GM21390 (cell line): ENCODE measurements around the gene BET1L.
"Not testable (repeated sequence)": the region's sequence is repeated elsewhere in the genome, so short reads cannot be mapped to it uniquely, and the experiment has no call there.

ENCODE experiments used
- ATAC-seq: cut with Tn5 transposase; IDR thresholded peaks from one replicate; pipeline ENCODE4 v1.9.1; 2021; ENCODE audit not compliant: unreplicated experiment

The BET1L gene, protein sequence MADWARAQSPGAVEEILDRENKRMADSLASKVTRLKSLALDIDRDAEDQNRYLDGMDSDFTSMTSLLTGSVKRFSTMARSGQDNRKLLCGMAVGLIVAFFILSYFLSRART

DNA sequence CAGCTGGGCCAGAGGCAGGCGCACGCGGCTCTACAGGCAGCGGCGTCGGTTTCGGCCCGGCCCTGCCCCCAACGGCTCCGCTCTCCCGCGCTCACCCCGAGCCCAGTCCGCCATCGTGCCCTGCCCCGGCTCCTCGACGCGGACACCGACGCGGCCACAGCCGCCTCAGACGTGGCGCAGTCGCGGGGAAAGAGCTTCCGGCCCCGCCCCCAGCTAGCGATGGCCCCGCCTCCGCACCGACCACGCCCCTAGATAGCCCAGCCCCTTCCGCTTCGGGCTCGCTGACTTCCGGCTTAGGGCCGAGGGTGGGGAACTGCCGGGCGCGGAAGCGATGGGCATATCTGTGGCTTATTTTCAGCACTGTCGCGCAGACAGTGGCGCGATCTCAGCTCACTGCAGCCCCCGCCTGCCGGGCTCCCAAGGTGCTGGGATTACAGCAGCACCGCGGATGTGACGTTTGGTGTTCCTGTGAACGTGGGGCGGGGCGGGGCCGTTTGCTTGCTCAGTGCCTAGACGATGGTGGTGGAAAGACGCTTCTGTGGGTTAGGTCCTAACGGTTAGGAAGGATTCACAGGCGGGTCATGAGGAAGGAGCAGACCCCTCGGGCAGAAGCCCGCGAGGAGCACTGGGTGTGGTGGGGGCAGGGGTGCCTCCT is at the start of gene BET1L, which contains the start of gene RIC8A:
Gene BET1L (minus strand): TSS at position 192 of the 655 bp plus-strand sequence. CDS start 78 bp downstream, at position 114.
Gene RIC8A (plus strand): TSS at position 501 of the 655 bp plus-strand sequence. CDS start 1,147 bp downstream, outside the sequence.
- ATAC-seq: peak; percentile 72

DNA sequence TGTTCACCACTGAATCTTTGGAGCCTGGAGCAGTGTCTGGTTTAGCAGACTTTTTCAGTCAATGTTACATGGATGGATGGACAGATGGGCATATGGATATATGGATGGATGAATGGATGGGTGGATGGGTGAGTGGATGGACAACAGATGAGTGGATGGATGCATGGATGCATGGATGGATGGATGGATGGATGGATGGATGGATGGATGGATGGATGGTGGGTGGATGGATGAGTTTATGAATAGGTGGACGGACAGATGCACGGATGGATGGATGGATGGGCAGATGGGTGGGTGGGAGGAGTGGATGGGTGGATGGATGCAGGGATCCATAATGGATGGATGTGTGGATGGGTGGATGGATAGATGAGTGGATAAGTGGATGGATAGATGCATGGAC is 48.6 kb upstream of the BET1L start:
- no peak for ATAC-seq

DNA sequence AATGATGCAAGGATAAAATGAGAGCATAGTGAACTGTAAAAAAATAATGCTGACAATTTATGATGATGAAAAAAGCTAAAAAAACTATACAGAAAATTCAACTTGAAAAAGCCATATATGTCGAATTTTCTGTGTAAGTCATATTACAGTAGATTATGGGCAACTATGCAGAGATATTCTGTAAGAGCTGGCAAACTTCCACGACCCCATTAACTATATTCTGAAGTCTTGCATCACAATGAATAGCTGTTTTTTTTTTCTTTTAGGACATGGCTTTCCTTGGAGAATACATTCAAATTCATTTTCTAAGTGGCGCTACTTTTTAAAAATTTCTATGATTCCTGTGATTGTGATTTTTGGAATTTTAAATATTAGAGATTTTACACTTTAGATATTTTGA is 48.0 kb upstream of the BET1L start:
- no peak for ATAC-seq

DNA sequence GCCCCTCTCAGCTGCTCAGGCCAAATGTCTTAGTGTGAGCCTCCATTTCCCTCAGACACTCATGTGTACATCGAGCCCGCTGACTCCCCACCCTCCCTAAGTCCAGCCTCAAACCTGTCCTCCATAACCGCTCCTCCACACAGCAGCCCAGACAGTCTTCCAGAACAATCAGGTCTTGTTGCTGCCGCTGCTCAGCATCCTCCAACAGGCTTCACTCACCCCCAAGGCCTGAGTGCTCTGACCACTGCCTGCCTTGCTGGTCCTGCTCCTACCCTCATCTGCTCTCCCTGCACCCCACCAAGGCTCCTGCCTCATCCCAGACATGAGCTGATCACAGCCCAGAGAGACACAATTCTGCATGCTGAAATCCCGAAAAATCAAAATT is 46.7 kb upstream of the BET1L start:
- ATAC-seq: no peak

DNA sequence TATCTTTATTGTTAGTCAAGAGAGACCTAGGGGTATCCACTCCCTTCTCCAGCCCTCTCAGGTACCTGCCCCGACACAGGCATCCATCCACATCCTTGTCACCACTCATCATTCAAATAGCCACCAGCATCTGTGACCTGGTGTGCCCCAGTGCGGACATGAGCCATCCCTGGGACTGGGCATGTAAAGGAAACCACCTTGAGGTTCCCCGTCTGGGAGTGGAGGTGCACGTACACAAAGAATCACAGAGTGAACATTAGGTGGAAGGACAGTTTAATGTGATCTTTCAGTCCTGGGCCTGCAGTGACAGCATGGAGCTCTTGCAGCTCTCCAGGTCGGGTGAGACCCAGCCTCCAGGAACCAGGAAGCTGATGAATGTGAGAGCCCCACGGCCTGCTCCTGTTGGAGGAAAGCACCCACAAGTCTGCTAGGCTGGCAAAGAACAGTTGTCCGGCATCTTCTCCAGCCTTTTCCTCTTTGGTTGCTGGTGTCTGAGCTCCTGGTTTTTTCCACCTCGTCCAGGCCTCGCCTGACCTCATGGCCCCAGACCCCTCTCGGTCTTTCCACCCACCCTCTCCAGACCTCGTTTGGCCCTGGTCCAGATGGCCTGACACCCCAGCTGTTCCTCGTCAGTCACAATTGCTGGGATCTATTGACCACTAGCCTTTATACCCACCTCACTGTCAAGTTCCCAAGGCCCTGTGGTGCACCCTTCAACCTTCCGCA is 46.1 kb upstream of the BET1L start:
- no peak for ATAC-seq

DNA sequence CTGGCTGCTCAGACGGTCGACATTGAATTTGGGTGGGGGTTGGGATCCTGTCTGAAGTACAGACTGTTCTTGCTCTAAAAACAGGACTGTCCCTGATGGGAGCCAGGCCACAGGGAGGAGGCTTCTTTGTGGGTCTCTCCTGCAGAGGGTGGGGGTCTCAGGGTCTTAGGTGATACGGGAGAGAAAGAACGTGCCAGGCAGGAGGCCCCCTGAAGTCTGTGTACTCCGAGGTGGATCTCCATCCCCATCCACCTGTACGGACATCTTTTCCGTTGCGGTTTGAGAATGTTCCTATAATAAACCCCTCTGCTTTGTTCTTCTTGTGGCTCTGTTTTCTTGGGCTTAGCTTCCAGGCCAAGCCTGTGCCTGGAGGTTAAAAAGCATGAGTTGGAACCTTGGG is 45.5 kb upstream of the BET1L start:
- no peak for ATAC-seq

DNA sequence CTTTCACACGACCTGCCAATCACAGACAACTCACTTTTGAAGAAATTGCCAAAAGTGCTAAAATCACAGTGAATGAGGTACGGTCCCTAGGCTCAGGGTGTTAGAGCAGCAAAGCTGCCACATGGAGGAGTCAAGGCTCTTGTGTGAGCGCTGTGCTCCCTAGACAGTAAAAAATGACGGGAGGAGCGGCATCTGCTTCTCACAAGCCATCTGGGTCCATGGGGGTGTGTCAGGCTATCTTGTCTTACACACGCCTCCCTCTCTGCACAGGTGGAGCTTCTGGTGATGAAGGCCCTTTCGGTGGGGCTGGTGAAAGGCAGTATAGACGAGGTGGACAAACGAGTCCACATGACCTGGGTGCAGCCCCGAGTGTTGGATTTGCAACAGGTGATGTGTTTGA is 44.4 kb upstream of the BET1L start:
- ATAC-seq: no peak

DNA sequence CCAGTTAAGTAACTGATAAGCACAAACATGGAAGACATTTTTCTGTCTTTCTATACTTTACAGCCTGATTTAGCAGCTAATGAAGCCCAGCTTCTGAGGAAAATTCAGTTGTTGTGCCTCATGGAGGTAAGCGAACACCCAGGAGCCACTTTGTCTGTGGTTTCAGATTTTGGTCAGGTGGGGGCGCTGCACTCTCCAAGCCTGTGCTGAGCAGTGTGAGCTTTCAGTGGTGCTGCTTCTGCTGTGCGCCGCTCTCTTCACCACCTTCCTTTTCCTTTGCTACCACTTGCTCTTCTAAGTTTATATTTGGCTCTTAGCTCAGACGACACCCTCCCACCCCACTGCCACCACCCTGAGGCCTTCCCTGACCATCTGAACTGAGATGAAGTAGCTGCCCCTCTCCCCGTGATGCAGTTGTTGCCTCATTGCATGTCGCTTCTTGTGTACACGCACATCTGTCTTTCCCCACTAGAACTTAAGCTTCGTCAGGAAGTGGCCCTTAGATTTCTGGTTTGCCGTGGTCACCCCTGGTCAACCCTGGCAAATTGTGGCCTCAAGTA is 43.6 kb upstream of the BET1L start:
- ATAC-seq: no peak

DNA sequence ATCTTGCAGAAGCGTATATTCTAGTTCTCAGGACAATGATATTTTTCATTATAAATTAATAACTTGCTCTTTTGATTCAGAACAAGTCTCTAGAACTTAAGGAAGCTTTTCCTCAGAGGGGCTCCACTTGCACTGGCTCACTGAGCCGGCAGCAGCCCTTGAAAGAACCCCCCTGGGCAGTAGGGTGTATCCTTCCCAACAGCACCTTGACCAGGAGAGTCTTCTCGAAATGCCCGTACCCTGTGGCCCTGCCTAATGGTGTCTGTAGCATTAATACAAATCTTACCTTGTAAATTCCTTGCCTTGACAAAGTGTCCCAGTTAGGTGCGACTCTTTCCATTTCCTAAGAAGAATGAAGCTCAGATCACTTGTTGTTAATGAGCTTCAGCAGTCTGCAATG is 43.1 kb upstream of the BET1L start:
- no peak for ATAC-seq

DNA sequence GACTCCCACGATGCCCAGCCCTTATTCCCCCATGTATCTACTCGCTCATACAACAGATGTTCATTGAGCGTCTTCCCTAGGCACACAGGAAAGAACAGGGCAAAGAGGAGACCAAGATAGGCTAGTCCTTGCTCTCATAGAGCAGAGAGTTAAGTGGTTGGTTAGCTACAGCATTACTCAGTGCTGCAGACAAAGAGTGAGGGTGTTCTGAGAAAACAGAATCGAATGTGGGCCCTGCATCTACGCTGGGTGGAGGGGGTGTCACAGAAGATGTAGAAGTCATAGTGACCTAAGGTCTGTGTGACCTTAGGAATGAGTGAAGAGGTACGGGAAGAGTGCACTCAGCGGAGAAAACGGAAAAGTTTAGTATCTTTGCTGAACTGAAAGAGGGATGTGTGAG is 41.9 kb upstream of the BET1L start:
- ATAC-seq: no peak

DNA sequence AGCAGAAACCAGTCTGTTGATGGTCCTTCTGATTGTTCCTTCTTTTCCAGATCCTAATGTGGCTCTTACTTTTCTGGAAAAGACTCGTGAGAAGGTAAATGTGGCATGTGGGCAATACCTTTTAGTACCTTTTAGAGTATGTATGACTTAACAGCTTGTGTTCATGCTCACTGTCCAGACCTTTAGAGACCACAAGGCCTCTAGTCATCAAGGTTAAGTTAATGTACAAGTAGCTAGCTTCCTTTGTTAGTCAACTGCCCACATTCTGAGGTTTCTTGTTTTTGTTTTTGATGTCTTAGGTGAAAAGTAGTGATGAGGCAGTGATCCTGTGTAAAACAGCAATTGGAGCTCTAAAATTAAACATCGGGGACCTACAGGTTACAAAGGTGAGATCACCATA is 37.2 kb upstream of the BET1L start:
- no peak for ATAC-seq

DNA sequence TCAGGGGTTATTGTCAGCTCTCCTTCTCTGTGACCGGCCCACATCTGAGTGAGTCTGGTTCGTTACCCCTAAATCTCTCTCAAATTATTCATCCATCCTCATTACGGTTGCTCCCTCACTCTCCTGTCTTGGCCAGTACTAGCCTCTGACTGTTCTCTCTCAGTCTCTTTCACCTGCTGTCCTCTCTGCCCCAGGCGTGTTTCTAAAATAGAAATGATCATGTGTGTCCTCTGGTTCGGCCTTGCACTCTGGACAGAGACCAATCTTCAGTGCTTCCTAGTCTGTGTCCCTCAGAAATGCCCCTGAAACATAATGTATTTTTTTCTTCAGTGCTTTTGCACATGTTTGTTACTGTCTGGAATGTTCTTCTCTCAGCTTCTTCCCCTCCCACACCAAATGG is 34.4 kb upstream of the BET1L start:
- ATAC-seq: no peak

DNA sequence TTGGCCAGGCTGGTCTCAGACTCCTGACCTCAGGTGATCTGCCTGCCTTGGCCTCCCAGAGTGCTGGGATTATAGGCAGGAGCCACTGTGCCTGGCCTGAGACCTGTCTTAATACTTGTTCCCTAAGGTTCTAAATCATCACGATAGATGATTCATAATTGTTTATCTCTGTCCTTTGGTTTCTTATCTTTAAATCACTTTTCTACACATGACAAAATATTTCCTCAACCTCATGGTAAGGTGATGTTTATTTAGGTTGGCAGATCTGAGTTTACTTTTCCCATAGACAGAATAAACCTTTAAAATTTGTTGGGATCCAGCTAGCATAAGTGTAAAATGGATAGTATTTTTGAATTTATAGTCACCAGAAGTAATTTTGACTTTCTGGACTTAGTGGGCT is 33.1 kb upstream of the BET1L start:
- no peak for ATAC-seq

DNA sequence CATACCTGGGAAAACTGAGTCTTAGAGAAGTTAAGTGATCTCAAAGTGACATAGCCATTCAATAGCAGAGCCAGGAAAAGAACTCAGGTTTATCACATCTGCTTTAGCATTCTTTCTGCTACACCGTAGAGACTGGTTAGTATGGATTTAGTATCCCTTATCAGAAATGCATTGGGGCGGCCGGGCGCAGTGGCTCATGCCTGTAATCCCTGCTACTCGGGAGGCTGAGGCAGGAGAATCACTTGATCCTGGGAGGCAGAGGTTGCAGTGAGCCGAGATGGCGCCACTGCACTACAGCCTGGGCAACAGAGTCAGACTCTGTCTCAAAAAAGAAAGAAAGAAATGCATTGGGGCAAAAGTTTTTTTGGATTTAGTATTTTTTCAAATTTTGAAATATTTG is 31.1 kb upstream of the BET1L start:
- not testable (repeated sequence) for ATAC-seq

DNA sequence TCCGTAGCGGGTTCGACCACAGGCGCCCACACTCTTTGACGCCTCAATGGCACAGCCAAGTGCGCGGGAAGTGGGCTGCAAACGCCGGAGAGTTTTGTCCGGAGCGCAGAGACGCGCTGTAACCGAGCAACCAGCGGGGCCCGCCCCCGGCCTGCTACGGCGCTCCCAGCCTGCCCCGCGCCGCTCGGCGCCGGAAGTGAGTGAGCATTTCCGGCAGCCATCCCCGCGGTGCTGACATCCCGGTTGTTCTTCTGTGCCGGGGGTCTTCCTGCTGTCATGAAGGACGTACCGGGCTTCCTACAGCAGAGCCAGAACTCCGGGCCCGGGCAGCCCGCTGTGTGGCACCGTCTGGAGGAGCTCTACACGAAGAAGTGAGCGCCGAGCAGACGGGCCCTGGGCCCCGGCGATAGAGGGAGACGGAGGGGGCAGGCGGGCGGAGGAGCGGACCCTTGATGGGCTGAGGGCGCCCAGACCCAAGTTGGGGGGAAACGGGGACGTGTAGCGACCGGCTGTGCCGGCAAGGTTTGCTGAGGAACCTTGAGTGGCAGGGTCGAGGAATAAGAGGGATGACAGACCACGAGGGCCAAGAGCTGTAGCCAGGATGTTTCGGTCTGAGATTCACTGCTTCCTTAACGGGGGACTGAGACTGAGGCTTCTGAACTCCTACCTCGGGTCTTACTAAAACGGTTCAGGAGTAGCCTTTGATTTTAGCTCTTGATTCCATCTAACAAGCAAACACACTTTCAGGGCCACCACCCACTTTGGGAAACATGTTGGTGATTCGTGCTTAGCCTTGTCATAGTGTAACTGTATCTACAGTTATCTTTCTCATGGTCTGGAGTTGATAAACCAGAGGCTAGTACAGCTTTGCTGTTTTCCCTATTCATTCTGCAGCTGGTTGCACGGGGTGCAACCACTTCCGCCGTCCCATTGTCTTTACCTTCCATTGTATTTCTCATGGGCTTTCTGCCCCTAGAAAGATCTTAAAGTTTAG is 29.9 kb upstream of the BET1L start, which contains the start of gene PSMD13:
Gene PSMD13 (plus strand): TSS at position 203 of the 994 bp plus-strand sequence. CDS start 74 bp downstream, at position 277.
- ATAC-seq: peak; percentile 81

DNA sequence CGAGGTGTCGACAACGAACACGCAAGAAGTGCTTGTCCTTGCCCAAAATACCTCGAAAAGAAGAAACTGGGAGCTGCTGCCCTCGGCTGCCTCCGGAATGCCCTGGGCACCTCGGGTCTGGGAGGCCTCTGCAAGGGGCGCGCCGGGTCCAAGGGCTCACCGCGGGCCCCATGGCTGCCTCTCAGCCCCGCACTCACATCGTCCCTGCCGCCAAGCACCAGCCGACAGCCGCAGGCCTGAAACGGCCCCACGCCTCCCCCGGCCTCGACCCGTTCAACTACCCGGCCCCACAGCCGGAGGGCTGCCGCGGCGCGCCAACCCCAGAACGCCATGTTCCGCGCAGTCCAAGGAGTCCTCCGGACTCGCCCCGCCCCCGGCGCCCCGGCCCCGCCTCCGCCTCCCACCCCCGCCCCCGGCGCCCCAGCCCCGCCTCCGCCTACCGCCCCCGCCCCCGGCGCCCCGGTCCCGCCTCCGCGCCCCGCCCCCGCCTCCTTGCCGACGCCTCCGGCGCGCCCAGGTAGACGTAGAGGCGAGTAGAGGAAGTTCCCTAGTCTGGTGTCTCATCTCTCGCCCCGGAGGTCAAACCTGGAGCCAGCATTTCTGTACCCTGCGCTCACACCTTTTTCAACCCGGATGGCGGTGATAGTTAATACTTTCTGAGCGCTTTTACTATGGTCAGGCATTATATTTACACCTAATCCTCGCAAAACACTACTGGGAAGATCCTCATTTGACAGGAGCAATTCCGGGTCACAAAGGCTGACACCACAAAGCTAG is 29.0 kb upstream of the BET1L start, which contains the start of gene SIRT3:
Gene SIRT3 (minus strand): TSS at position 346 of the 777 bp plus-strand sequence. CDS start 14 bp downstream, at position 332.
- ATAC-seq: peak; percentile 72

DNA sequence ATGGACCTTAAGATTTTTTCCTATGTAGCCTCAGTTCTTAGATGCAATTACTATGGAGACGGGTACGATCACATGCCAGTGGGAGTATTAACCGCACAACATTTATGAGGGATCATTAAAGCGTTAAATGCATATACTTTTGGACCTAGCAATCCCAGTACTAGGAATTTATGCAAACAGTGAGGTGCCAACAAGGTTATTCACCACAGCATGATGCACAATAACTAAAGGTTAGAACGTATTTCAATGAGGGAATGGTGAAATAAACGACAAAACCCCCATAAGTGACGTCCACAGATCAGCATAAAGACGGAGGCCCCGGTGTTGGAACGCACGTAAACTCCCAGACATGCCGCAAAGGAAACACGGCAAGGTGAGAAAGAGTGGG is 28.4 kb upstream of the BET1L start:
- ATAC-seq: no peak

DNA sequence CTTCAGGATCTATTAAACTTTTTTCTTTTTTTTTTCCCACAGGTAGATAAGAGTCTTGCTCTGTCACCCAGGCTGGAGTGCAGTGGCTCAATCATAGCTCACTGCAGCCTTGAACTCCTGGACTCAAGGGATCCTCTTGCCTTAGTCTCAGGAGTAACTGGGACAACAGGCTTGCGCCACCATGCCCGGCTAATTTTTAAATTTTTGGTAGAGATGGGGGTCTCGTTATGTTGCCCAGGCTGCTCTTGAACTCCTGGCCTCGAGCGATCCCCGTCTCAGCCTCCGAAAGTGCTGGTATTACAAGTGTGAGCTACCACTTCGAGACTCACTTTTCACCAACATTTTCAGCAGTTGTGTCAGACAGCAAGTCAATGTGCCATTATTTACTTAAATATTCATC is 28.0 kb upstream of the BET1L start:
- no peak for ATAC-seq

DNA sequence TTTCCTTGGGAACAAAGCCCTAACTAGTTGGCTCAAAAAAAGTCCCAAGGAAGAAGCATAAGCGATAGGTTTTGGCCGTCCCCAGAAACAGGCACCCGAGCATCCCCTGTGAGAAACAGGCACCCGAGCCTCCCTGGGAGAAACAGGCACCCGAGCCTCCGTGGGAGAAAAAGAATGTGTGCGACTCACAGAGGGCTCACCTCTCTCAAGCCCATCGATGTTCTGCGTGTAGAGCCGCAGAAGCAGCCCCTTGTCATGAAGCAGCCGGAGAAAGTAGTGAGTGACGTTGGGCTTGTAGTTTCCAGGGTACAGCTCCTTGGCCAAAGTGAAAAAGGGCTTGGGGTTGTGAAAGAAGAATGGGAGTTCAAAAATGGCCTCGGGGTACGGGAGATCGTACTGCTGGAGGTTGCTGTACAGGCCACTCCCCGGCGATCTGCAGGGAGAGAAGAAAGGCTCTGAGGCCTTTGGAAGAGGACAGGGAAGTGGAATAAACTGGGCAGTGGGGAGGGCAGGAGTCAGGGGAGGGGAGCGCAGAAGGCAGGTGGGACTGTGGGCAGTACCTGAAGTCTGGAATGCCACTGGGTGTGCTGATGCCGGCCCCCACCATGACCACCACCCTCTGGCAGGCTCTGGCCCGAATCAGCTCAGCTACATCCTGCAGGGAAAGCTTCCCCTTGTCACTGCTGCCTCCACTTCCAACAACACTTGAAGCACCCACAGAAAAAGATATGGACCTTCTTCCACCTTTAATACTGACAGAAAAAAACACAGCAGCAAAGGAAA is 25.8 kb upstream of the BET1L start:
- no peak for ATAC-seq
